Measurements from ENCODE around the gene SCN8A. TPM values are rescaled to one million over a fixed set of nuclear protein-coding genes. Genes with fewer than 3 reads are reported as not detected.

The SCN8A gene
- total and polyA plus RNA-seq, 2 experiments from 2014 or later = 1.1 to 2.6 TPM

DNA sequence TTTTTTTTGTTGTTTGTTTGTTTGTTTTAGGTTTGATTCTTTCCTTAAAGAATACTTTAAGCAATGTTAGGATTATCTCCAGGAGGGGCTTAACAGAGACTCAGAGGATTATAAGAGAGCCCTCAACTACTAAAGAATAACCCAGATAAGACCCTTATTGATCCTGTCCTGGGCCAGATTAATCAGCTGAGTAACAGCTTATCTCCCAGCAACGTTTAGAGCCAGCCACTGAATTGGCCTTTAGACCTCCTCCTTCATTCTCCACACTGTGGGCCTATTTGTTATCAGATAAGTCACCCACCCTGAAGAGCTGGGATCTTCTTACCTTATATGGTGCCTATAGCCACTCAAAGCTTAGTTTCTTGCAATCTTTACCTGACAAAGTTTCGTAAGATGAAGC is 186.4 kb downstream of the SCN8A start:
- TF ChIP-seq CTCF (IDR thresholded peaks at IDR 0.05; ENCODE audit: poor library complexity) (no peak), EZH2 (IDR thresholded peaks at IDR 0.05; ENCODE audit: borderline replicate concordance) (no peak), EZH2phosphoT487 (IDR thresholded peaks at IDR 0.05; ENCODE audit: low read depth, severe bottlenecking, unreplicated experiment) (no peak)
- Histone ChIP-seq H3K27ac (no peak overlapping the region), H3K4me1 (ENCODE audit: insufficient read depth) (no peaks in the 10 kb centered on the region), H2AFZ (no peak overlapping the region), H4K20me1 (ENCODE audit: insufficient read depth, poor library complexity, severe bottlenecking) (no peaks in the 10 kb centered on the region), H3K9me2 (replicated peaks; ENCODE audit: insufficient read depth) (no peaks in the 10 kb centered on the region), H3K4me2 (no peak overlapping the region), H3K4me3 (no peak overlapping the region), H3K36me3 (replicated peaks; ENCODE audit: insufficient read depth, low read depth) (no peaks in the 10 kb centered on the region), H3K9me3 (ENCODE audit: low read depth) (no peaks in the 10 kb centered on the region), H3K27me3 (no peaks in the 10 kb centered on the region), H3K79me2 (no peaks in the 10 kb centered on the region)
- 36% methylated on average over 2 of the region's 2 CpGs for WGBS (ENCODE audit: low lambda C conversion rate, missing lambda C conversion rate)
- no peak for DNase-seq (ENCODE audit: low spot score)

- Histone ChIP-seq H3K4me1 (ENCODE audit: insufficient read depth) (no peaks in the 10 kb centered on the region), H2AFZ (no peak overlapping the region), H3K4me2 (no peak overlapping the region), H3K79me2 (no peaks in the 10 kb centered on the region), H3K4me3 (no peak overlapping the region), H4K20me1 (ENCODE audit: insufficient read depth, poor library complexity, severe bottlenecking) (no peaks in the 10 kb centered on the region), H3K27me3 (no peaks in the 10 kb centered on the region), H3K27ac (no peak overlapping the region), H3K9me3 (ENCODE audit: low read depth) (no peaks in the 10 kb centered on the region), H3K9me2 (replicated peaks; ENCODE audit: insufficient read depth) (no peaks in the 10 kb centered on the region), H3K36me3 (replicated peaks; ENCODE audit: insufficient read depth, low read depth) (no peaks in the 10 kb centered on the region)
- no peak for TF ChIP-seq CTCF (IDR thresholded peaks at IDR 0.05; ENCODE audit: poor library complexity)
- TF ChIP-seq EZH2phosphoT487 (IDR thresholded peaks at IDR 0.05; ENCODE audit: low read depth, severe bottlenecking, unreplicated experiment) = no peak
- TF ChIP-seq EZH2 (IDR thresholded peaks at IDR 0.05; ENCODE audit: borderline replicate concordance) = no peak
- WGBS (ENCODE audit: low lambda C conversion rate, missing lambda C conversion rate) = 92% methylated on average over 3 of the region's 3 CpGs
- no peak for DNase-seq (ENCODE audit: low spot score)
Measured at GRCh38 chr12:51777973-51778372, 186.9 kb downstream of the SCN8A start.

- no peaks in the 10 kb centered on the region for H3K36me3 ChIP-seq (replicated peaks; ENCODE audit: insufficient read depth, low read depth)
- DNase-seq (ENCODE audit: low spot score) = no peak
- no peaks in the 10 kb centered on the region for H3K4me1 ChIP-seq (ENCODE audit: insufficient read depth)
- no peak overlapping the region for H3K4me3 ChIP-seq
- 80% methylated on average over 5 of the region's 5 CpGs for WGBS (ENCODE audit: low lambda C conversion rate, missing lambda C conversion rate)
- no peaks in the 10 kb centered on the region for H3K79me2 ChIP-seq
- no peaks in the 10 kb centered on the region for H3K27me3 ChIP-seq
- H3K9me3 ChIP-seq (ENCODE audit: low read depth) = no peaks in the 10 kb centered on the region
- no peak overlapping the region for H3K4me2 ChIP-seq
- no peak overlapping the region for H3K27ac ChIP-seq
- no peak overlapping the region for H2AFZ ChIP-seq
- no peaks in the 10 kb centered on the region for H4K20me1 ChIP-seq (ENCODE audit: insufficient read depth, poor library complexity, severe bottlenecking)
- TF ChIP-seq EZH2phosphoT487 (IDR thresholded peaks at IDR 0.05; ENCODE audit: low read depth, severe bottlenecking, unreplicated experiment) = no peak
- no peak for TF ChIP-seq CTCF (IDR thresholded peaks at IDR 0.05; ENCODE audit: poor library complexity)
- TF ChIP-seq EZH2 (IDR thresholded peaks at IDR 0.05; ENCODE audit: borderline replicate concordance) = no peak
- H3K9me2 ChIP-seq (replicated peaks; ENCODE audit: insufficient read depth) = no peaks in the 10 kb centered on the region
Measured at GRCh38 chr12:51779876-51780275, 188.8 kb downstream of the SCN8A start.

DNA sequence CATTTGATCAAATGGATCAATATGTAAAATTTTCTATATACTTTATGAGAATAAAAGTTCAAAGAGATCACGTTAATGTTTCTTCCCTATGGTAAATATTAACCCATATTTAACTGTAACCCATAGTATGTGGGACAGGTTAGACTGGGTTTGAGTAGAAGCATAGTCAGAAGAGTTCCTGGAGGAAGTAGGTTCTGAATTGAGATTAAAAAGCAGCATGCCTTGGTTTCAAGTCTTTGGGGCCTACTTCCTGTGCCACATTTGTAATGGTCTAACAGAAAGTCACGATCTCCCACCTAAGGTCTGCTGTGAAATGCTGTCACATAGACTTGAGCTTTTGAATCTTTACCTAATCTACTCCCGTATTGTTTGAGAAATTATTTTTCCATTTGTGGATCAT is 193.7 kb downstream of the SCN8A start:
- DNase-seq (ENCODE audit: low spot score) = no peak
- WGBS (ENCODE audit: low lambda C conversion rate, missing lambda C conversion rate) = 87% methylated on average over 3 of the region's 3 CpGs
- TF ChIP-seq CTCF (IDR thresholded peaks at IDR 0.05; ENCODE audit: poor library complexity) = no peak
- TF ChIP-seq EZH2phosphoT487 (IDR thresholded peaks at IDR 0.05; ENCODE audit: low read depth, severe bottlenecking, unreplicated experiment) = no peak
- TF ChIP-seq EZH2 (IDR thresholded peaks at IDR 0.05; ENCODE audit: borderline replicate concordance) = no peak
- no peaks in the 10 kb centered on the region for H3K9me2 ChIP-seq (replicated peaks; ENCODE audit: insufficient read depth)
- H2AFZ ChIP-seq = no peak overlapping the region
- no peak overlapping the region for H3K27ac ChIP-seq
- H4K20me1 ChIP-seq (ENCODE audit: insufficient read depth, poor library complexity, severe bottlenecking) = no peaks in the 10 kb centered on the region
- H3K36me3 ChIP-seq (replicated peaks; ENCODE audit: insufficient read depth, low read depth) = no peaks in the 10 kb centered on the region
- H3K9me3 ChIP-seq (ENCODE audit: low read depth) = no peaks in the 10 kb centered on the region
- no peaks in the 10 kb centered on the region for H3K79me2 ChIP-seq
- H3K4me1 ChIP-seq (ENCODE audit: insufficient read depth) = no peaks in the 10 kb centered on the region
- no peak overlapping the region for H3K4me2 ChIP-seq
- H3K4me3 ChIP-seq = no peak overlapping the region
- no peaks in the 10 kb centered on the region for H3K27me3 ChIP-seq
